C4-2B (cell line): ENCODE measurements around the gene CETN1.

ENCODE experiments used
- H3K27ac ChIP-seq: fragments of 450-650 bp; 2 replicates; pipeline ENCODE4 v1.5.1; 2017
- ZFX ChIP-seq: fragments of 450-650 bp; IDR thresholded peaks from 2 replicates; pipeline ENCODE4 v1.6.1; 2017
- TF ChIP-seq, protein P1 (sequence below): fragments of 450-650 bp; conservative IDR thresholded peaks from 2 replicates; pipeline ENCODE4 v1.5.1; 2017; ENCODE audit warnings: mild to moderate bottlenecking

Gene CETN1

DNA sequence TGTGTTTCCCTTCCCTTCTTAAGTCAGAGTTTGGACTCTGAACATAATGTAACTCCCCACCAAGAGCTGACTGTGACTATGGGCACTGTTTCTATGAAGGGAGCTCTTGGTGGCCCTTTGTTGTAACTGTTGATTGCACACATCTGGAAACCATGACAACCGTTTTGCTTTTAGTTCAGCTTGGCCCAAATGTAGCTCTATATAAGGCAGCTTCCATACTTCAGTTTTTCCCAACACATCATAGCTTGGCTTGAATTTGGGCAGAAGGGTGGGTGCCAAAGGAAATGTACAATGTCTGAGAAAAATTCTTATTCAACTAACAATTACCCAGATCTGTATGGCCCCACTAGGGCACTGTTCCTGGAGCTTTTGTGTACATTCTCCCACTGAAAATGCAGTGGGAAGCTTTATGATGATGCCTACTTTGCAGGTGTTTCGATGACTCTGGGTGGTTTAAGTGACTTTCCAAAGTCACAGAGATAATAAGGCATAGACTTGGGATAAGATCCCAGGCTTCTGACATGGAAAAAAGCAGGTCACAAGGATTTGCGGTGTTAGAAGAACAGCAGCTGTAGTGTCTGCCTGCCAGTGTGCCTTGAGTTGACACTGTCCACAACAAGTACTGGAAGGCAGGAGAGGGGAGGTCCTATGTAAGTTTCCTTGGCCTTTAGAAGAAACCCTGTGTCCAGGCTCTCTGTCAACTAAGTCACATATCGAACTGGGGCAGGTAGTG, 2.4 kb upstream of the CETN1 start:
- TF ChIP-seq, protein P1, sequence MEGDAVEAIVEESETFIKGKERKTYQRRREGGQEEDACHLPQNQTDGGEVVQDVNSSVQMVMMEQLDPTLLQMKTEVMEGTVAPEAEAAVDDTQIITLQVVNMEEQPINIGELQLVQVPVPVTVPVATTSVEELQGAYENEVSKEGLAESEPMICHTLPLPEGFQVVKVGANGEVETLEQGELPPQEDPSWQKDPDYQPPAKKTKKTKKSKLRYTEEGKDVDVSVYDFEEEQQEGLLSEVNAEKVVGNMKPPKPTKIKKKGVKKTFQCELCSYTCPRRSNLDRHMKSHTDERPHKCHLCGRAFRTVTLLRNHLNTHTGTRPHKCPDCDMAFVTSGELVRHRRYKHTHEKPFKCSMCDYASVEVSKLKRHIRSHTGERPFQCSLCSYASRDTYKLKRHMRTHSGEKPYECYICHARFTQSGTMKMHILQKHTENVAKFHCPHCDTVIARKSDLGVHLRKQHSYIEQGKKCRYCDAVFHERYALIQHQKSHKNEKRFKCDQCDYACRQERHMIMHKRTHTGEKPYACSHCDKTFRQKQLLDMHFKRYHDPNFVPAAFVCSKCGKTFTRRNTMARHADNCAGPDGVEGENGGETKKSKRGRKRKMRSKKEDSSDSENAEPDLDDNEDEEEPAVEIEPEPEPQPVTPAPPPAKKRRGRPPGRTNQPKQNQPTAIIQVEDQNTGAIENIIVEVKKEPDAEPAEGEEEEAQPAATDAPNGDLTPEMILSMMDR = no peak
- TF ChIP-seq ZFX = no peak
- H3K27ac ChIP-seq = no peak overlapping the region

- TF ChIP-seq, protein P1 = no peak
- TF ChIP-seq ZFX = no peak
- H3K27ac ChIP-seq = no peak overlapping the region
Measured at GRCh38 chr18:579238-579637, 942 bp upstream of the CETN1 start.

DNA sequence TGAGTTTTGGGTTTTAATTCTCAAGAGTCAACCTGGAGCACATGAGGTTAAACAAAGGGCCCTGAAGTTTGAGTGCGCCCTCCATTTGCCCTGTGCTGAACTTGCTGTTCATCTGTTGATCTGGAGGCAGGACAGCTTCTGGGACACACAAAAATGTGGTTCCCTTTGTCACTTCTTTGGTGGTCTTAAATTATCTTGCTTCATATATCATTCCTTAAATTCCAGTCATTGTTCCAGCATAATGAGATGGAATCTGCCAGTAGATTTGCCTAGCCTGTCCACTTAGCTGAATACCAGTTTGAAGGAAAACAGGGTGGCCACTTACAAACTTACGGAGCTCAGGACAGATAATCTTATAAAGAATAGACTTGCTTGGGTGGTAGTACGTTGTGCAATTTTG, 916 bp downstream of the CETN1 start:
- H3K27ac ChIP-seq = no peak overlapping the region
- no peak for TF ChIP-seq ZFX
- TF ChIP-seq, protein P1 = no peak

GRCh38 chr18:582465-582864, 2.3 kb downstream of the CETN1 start:
- H3K27ac ChIP-seq = peak overlapping the region; percentile 28
- TF ChIP-seq, protein P1 = no peak

DNA sequence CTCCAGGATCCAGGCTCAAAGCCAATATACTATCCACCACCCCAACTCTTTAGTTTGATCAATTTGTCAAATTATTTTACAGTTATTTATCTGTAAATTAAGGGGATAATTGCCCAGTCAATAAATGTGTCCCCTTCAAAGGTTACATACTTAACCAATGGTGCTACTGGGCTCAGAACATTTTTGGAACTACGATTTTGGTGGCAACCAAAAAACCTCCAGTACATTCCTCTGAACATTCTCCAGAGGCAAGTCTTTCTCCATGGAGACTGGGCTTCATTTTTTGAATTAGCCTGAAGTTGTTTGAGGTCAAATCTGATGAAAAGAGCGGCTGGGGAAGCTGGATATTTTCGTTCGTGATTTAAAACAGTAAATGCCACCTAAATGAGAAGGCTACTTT, 14.9 kb downstream of the CETN1 start:
- TF ChIP-seq, protein P1 = no peak
- TF ChIP-seq ZFX = no peak
- H3K27ac ChIP-seq = no peak overlapping the region

DNA sequence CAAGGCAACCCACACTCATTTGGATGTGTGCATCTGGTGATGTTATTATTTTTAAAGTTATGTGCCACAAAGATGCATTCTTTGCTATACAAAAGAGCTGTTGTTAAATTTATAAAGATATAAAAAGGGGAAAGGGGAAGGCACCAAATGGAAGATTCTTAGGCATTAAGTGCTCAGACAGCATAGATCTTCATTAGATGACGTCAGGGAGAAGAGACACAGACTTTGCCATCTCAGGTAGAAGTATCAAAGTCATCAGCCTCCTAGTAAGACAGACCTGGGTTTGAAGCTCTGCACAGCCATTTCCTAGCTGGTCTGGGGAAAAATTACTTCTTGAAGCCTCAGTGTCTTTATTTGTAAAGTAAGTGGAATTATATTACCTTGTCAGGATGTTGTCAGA, 15.4 kb downstream of the CETN1 start:
- no peak for TF ChIP-seq ZFX
- TF ChIP-seq, protein P1 = no peak
- no peak overlapping the region for H3K27ac ChIP-seq

DNA sequence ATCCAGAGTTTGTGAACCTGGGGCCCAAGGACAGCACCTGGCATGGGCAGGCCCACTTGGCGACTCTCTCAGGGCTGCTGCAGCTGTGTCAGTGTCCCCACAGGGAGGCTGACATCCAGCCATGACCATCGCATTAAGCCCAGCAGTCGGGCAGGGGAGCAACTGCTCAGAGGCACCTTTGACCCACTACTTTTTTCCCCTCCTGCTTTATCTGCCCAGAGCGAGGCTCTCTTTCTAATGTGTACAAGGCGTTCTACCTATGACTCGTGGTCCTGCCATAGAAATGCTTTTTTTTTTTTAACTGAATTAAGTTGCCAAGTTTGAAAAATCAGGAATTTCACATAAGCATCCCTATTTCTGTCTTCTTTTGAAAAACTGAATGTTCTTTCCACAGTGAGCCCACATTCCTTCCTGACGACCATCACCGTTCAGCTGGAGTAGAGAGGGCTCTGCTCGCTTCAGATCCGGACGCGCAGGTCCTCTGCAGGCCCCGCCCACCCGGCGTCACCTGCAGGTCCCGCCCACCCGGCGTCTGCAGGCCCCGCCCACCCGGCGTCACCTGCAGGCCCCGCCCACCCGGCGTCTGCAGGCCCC, 16.2 kb downstream of the CETN1 start:
- H3K27ac ChIP-seq = peak overlapping the region; percentile 37; the same call in 1 of the 2 replicates
- no peak for TF ChIP-seq ZFX

GRCh38 chr18:598124-598589, 18.0 kb downstream of the CETN1 start:
- H3K27ac ChIP-seq = no peak overlapping the region
- TF ChIP-seq, protein P1 = no peak
